Pulmonary artery endothelial cell (primary cell): ENCODE data around the gene LRRC8D. TPM values are rescaled to one million over a fixed set of nuclear protein-coding genes. Genes with fewer than 3 reads are reported as not detected.

Experiments
- DNase-seq: peaks from one replicate; pipeline ENCODE4 v3.0.0-alpha.2; 2011; ENCODE audit warnings: low read depth, low spot score
- total RNA-seq: library from RNA; depleted of rRNA; stranded (reverse); fragments of >200 nt; gene quantifications from 2 replicates; pipeline ENCODE4 v1.2.3, GENCODE V29; 2014

LRRC8D gene
- total RNA-seq, 1 donor from 2014 or later, result 26.4 TPM

- DNase-seq, result peak; percentile 85
Measured at GRCh38 chr1:89894210-89895201, 73.7 kb downstream of the LRRC8D start.

- no peak for DNase-seq
Measured at GRCh38 chr1:89896105-89896942, 75.5 kb downstream of the LRRC8D start.

- DNase-seq, result no peak
Measured at GRCh38 chr1:89897347-89898133, 76.7 kb downstream of the LRRC8D start.

- no peak for DNase-seq
Measured at GRCh38 chr1:89898150-89898549, 77.3 kb downstream of the LRRC8D start.

GRCh38 chr1:89898695-89899470, 78.1 kb downstream of the LRRC8D start:
- DNase-seq, result no peak

- DNase-seq, result no peak
Measured at GRCh38 chr1:89900323-89900722, 79.5 kb downstream of the LRRC8D start.

GRCh38 chr1:89900791-89901708, 80.2 kb downstream of the LRRC8D start:
- no peak for DNase-seq

GRCh38 chr1:89901957-89902669, 81.3 kb downstream of the LRRC8D start:
- DNase-seq, result no peak

GRCh38 chr1:89903550-89903949, 82.7 kb downstream of the LRRC8D start:
- DNase-seq, result no peak

- DNase-seq, result no peak
Measured at GRCh38 chr1:89904219-89904980, 83.6 kb downstream of the LRRC8D start.

GRCh38 chr1:89905395-89906058, 84.7 kb downstream of the LRRC8D start:
- DNase-seq, result no peak

GRCh38 chr1:89906088-89906487, 85.3 kb downstream of the LRRC8D start:
- DNase-seq, result no peak

- DNase-seq, result no peak
Measured at GRCh38 chr1:89907727-89908212, 86.9 kb downstream of the LRRC8D start.

GRCh38 chr1:89908273-89908671, 87.4 kb downstream of the LRRC8D start:
- no peak for DNase-seq

GRCh38 chr1:89908672-89909436, 88.0 kb downstream of the LRRC8D start:
- DNase-seq, result no peak

- no peak for DNase-seq
Measured at GRCh38 chr1:89910268-89910667, 89.4 kb downstream of the LRRC8D start.

- no peak for DNase-seq
Measured at GRCh38 chr1:89910780-89911179, 89.9 kb downstream of the LRRC8D start.
